H1 (cell line): ENCODE results near the gene MASP1. TPM values are rescaled to one million over a fixed set of nuclear protein-coding genes. Genes with fewer than 3 reads are reported as not detected.

Experiments used
- CTCF ChIA-PET: fragments of 300-600 bp; sonication (Branson Sonifier 250); formaldehyde crosslinking; loops from one replicate; lab custom pipeline; 2021; ENCODE audit not compliant: partially characterized antibody; lab: Charles Lee
- POLR2A ChIA-PET: fragments of 300-600 bp; sonication (Branson Sonifier 250); formaldehyde crosslinking; loops from one replicate; lab custom pipeline; 2021; ENCODE audit warnings: inconsistent platforms; ENCODE audit not compliant: partially characterized antibody; lab: Charles Lee
- DNase-seq, 2 experiments: peaks; one replicate each; pipeline versions ENCODE4 v3.0.0 to v3.0.0-alpha.2; 2010 to 2022; ENCODE audit warnings: low spot score in 2 of 2, low read depth in 1 of 2, mixed read lengths in 1 of 2
- FAIRE-seq: peaks from 2 replicates; lab custom pipeline; 2011; peaks lifted over from hg19 to GRCh38; lab: Jason Lieb, UNC
- H2AFZ ChIP-seq: 2 replicates; pipeline ENCODE4 v1.8.1; 2012; ENCODE audit warnings: low read length, inconsistent platforms
- H2AK5ac ChIP-seq: 2 replicates; pipeline ENCODE4 v1.6.1; 2013; ENCODE audit warnings: low read depth, low read length
- H2BK120ac ChIP-seq: replicated peaks from 2 replicates; pipeline ENCODE3; 2013; ENCODE audit warnings: low read depth, low read length, inconsistent platforms
- H2BK12ac ChIP-seq: 2 replicates; pipeline ENCODE4 v1.6.1; 2013; ENCODE audit warnings: low read depth, low read length
- H2BK15ac ChIP-seq: 2 replicates; pipeline ENCODE4 v1.6.1; 2013; ENCODE audit warnings: low read length
- H2BK20ac ChIP-seq: 2 replicates; pipeline ENCODE4 v1.6.1; 2013; ENCODE audit warnings: low read length
- H2BK5ac ChIP-seq: 2 replicates; pipeline ENCODE4 v1.6.1; 2013; ENCODE audit warnings: low read depth, low read length
- H3K14ac ChIP-seq: 2 replicates; pipeline ENCODE4 v1.6.1; 2013; ENCODE audit warnings: inconsistent platforms; ENCODE audit not compliant: insufficient read length
- H3K18ac ChIP-seq: 2 replicates; pipeline ENCODE4 v1.6.1; 2013; ENCODE audit warnings: low read length; ENCODE audit errors: extremely low read depth
- H3K23ac ChIP-seq: 2 replicates; pipeline ENCODE4 v1.6.1; 2013; ENCODE audit warnings: inconsistent platforms; ENCODE audit not compliant: insufficient read length
- H3K23me2 ChIP-seq: 2 replicates; pipeline ENCODE4 v1.6.1; 2013; ENCODE audit warnings: low read depth, low read length
- H3K27ac ChIP-seq: 2 replicates; pipeline ENCODE4 v1.6.1; 2011; ENCODE audit warnings: low read depth, low read length, inconsistent platforms
- H3K27me3 ChIP-seq, 4 experiments: replicated peaks in 1 of 4; 1 replicate in 1 of 4; 2 replicates in 3 of 4; pipeline versions ENCODE4 v1.6.1 to v1.8.1; 2011 to 2013; ENCODE audit warnings: low read length in 3 of 4, mild to moderate bottlenecking in 3 of 4, inconsistent platforms in 2 of 4, mixed read lengths in 2 of 4, moderate library complexity in 1 of 4; ENCODE audit not compliant: control insufficient read depth in 3 of 4, insufficient read depth in 3 of 4; ENCODE audit errors: extremely low read depth in 1 of 4
- H3K36me3 ChIP-seq, 4 experiments: 2 replicates each; pipeline versions ENCODE4 v1.6.1 to v1.8.1; 2011 to 2013; ENCODE audit warnings: mild to moderate bottlenecking in 4 of 4, low read length in 3 of 4, moderate library complexity in 2 of 4, control low read depth in 1 of 4, inconsistent platforms in 1 of 4; ENCODE audit not compliant: insufficient read depth in 4 of 4, control insufficient read depth in 2 of 4
- H3K4ac ChIP-seq: replicated peaks from 2 replicates; pipeline ENCODE3; 2013; ENCODE audit warnings: low read length, low read depth, mixed read lengths, inconsistent platforms; ENCODE audit not compliant: insufficient read length
- H3K4me1 ChIP-seq, 4 experiments: replicated peaks in 1 of 4; 1 replicate in 1 of 4; 2 replicates in 3 of 4; pipeline versions ENCODE4 v1.6.1 to v1.8.1; 2011 to 2013; ENCODE audit warnings: low read length in 3 of 4, inconsistent platforms in 2 of 4, mixed read lengths in 1 of 4; ENCODE audit not compliant: insufficient read depth in 4 of 4, control insufficient read depth in 3 of 4
- H3K4me2 ChIP-seq, 2 experiments: 2 replicates each; pipeline versions ENCODE4 v1.6.1 to v1.8.1; 2011 to 2013; ENCODE audit warnings: low read depth in 2 of 2, low read length in 2 of 2, control low read depth in 1 of 2, inconsistent platforms in 1 of 2, mild to moderate bottlenecking in 1 of 2; ENCODE audit not compliant: insufficient read depth in 1 of 2
- H3K4me3 ChIP-seq, 4 experiments: fragments of 200-600, 300-600 bp in 1 of 4; sonication (generic), shearing (Covaris generic), sonication (Bioruptor Twin) in 1 of 4; 2 replicates each; pipeline versions ENCODE4 v1.5.1 to v1.8.1; 2011 to 2016; ENCODE audit warnings: low read length in 4 of 4, low read depth in 3 of 4, control low read depth in 2 of 4, inconsistent platforms in 2 of 4, mild to moderate bottlenecking in 2 of 4, mixed read lengths in 1 of 4, moderate library complexity in 1 of 4; ENCODE audit not compliant: insufficient read depth in 2 of 4; ENCODE audit errors: extremely low read depth in 1 of 4
- H3K56ac ChIP-seq: replicated peaks from 2 replicates; pipeline ENCODE3; 2013; ENCODE audit warnings: low read depth, mild to moderate bottlenecking, mixed read lengths, low read length, inconsistent platforms; ENCODE audit not compliant: insufficient read length
- H3K79me1 ChIP-seq: 2 replicates; pipeline ENCODE4 v1.6.1; 2013; ENCODE audit warnings: low read depth, low read length, control low read depth
- H3K79me2 ChIP-seq, 2 experiments: 2 replicates each; pipeline versions ENCODE4 v1.6.1 to v1.8.1; 2012 to 2013; ENCODE audit warnings: low read length in 2 of 2, mild to moderate bottlenecking in 2 of 2, inconsistent platforms in 1 of 2; ENCODE audit not compliant: insufficient read depth in 2 of 2, control insufficient read depth in 1 of 2
- H3K9ac ChIP-seq, 4 experiments: replicated peaks in 1 of 4; 1 replicate in 1 of 4; 2 replicates in 3 of 4; pipeline versions ENCODE4 v1.6.1 to v1.8.1; 2011 to 2013; ENCODE audit warnings: low read depth in 3 of 4, low read length in 3 of 4, control low read depth in 2 of 4, mild to moderate bottlenecking in 2 of 4, moderate library complexity in 2 of 4, inconsistent platforms in 1 of 4; ENCODE audit errors: extremely low read depth in 1 of 4
- H3K9me3 ChIP-seq, 2 experiments: 2 replicates each; pipeline versions ENCODE4 v1.6.1 to v1.8.1; 2012 to 2013; ENCODE audit warnings: mild to moderate bottlenecking in 2 of 2, moderate library complexity in 2 of 2, control low read depth in 1 of 2, inconsistent platforms in 1 of 2, low read depth in 1 of 2, low read length in 1 of 2, mixed read lengths in 1 of 2; ENCODE audit not compliant: insufficient read depth in 2 of 2
- H4K20me1 ChIP-seq, 2 experiments: replicated peaks in 1 of 2; 2 replicates each; pipeline versions ENCODE3 to v1.8.1; 2011 to 2013; ENCODE audit warnings: inconsistent platforms in 2 of 2, low read length in 2 of 2, mild to moderate bottlenecking in 1 of 2; ENCODE audit not compliant: insufficient read depth in 2 of 2, control insufficient read depth in 1 of 2
- H4K5ac ChIP-seq: 2 replicates; pipeline ENCODE4 v1.6.1; 2013; ENCODE audit warnings: low read length, low read depth, mixed read lengths, inconsistent platforms; ENCODE audit not compliant: insufficient read length
- H4K8ac ChIP-seq: 2 replicates; pipeline ENCODE4 v1.8.0; 2013; ENCODE audit warnings: mild to moderate bottlenecking, moderate library complexity, low read length, inconsistent platforms; ENCODE audit not compliant: insufficient read depth; ENCODE audit errors: extremely low read depth
- H4K91ac ChIP-seq: replicated peaks from 2 replicates; pipeline ENCODE3; 2013; ENCODE audit warnings: low read length, mixed read lengths, inconsistent platforms; ENCODE audit not compliant: insufficient read length
- BRCA1 ChIP-seq: IDR thresholded peaks from 2 replicates; pipeline ENCODE4 v1.6.1; 2012; ENCODE audit warnings: low read depth, low read length, improper control_type of control experiment
- CHD1 ChIP-seq: IDR thresholded peaks from 2 replicates; pipeline ENCODE4 v1.6.1; 2012; ENCODE audit warnings: low read depth, low read length, improper control_type of control experiment
- CREB1 ChIP-seq: IDR thresholded peaks from 2 replicates; pipeline ENCODE4 v1.6.1; 2012; ENCODE audit warnings: inconsistent platforms
- E2F6 ChIP-seq: IDR thresholded peaks from 2 replicates; pipeline ENCODE4 v1.6.1; 2012; ENCODE audit warnings: inconsistent platforms
- KDM5A ChIP-seq: fragments of 200-600 bp; IDR thresholded peaks from 2 replicates; pipeline ENCODE4 v1.7.1; 2012; ENCODE audit warnings: mild to moderate bottlenecking, low read length, inconsistent platforms, mixed read lengths
- POLR2A ChIP-seq, 2 experiments: IDR thresholded peaks; 1 replicate in 1 of 2; 2 replicates in 1 of 2; pipeline ENCODE4 v1.6.1; 2011; ENCODE audit warnings: low read depth in 2 of 2, low read length in 2 of 2, mild to moderate bottlenecking in 2 of 2; ENCODE audit errors: control extremely low read depth in 1 of 2
- RFX5 ChIP-seq: IDR thresholded peaks from 2 replicates; pipeline ENCODE4 v1.6.1; 2011; ENCODE audit warnings: low read depth, low read length, improper control_type of control experiment, borderline replicate concordance
- WGBS, 2 experiments: shearing (Covaris generic) in 1 of 2; methylation state at CpG; one replicate each; pipeline versions ENCODE4 v1.1.6 to v1.1.7; 2013 to 2015; ENCODE audit warnings: low lambda C conversion rate in 2 of 2, mixed read lengths in 2 of 2, inconsistent platforms in 1 of 2, low coverage in 1 of 2, missing lambda C conversion rate in 1 of 2; ENCODE audit not compliant: insufficient replicate concordance in 2 of 2, insufficient coverage in 1 of 2, insufficient read length in 1 of 2; ENCODE audit errors: extremely low coverage in 1 of 2, missing lambda C conversion rate in 1 of 2; 5-methylcytosine and 5-hydroxymethylcytosine counted together
- polyA plus RNA-seq, 7 experiments: library from polyadenylated mRNA; depleted of rRNA in 3 of 7; stranded (reverse) in 5 of 7; unstranded in 2 of 7; fragments of >200 nt in 5 of 7; fragments of 200-250 nt in 2 of 7; gene quantifications; 1 replicate in 5 of 7; 2 replicates in 1 of 7; 4 replicates in 1 of 7; pipeline versions ENCODE4 v1.2.1 to v1.2.3, GENCODE V29; 2011 to 2013; ENCODE audit warnings: missing spikeins in 2 of 7, mixed read lengths in 2 of 7
- total RNA-seq: library from RNA; stranded (reverse); fragmentation: NEBNext Ultra II Directional; extraction: Animal tissue kit (Norgen Biotek cat#: 25700); gene quantifications from 2 replicates; pipeline ENCODE4 v1.2.1, GENCODE V29; 2021

MASP1 gene
- total and polyA plus RNA-seq, 2 of the 8 experiments (the other 6 are each of a cell fraction or from before 2014, with no cell fraction given), result 2.7 to 3.5 TPM

- peak overlapping the region; percentile 95 for H2AFZ ChIP-seq
- DNase-seq (peak in 1 of 2 experiments; percentile 60), FAIRE-seq (no peak)
- no peak overlapping the region for H3K27ac ChIP-seq
- no peak overlapping the region for H3K4ac ChIP-seq
- H3K23ac ChIP-seq, result no peak overlapping the region
- H3K27me3 ChIP-seq, result peaks cover 0 to 3% (median 0%) of the 10 kb centered on the region in 4 experiments; a peak in 3 of 7 replicates
- H3K9ac ChIP-seq, result peak overlapping the region in 3 of 4 experiments; percentile 9 to 52 (median 36); a peak in 3 of 7 replicates
- peak overlapping the region; percentile 80; the same call in 1 of the 2 replicates for H2BK20ac ChIP-seq
- H3K9me3 ChIP-seq, result no peaks in the 10 kb centered on the region
- no peak overlapping the region for H3K14ac ChIP-seq
- peak overlapping the region; percentile 73 for H2BK120ac ChIP-seq
- peak overlapping the region; percentile 86 for H3K18ac ChIP-seq
- 0 out of 2 replicates have a peak overlapping the region, but pooled peaks have one; percentile 76 for H2BK15ac ChIP-seq
- peak overlapping the region; percentile 74; the same call in 1 of the 2 replicates for H2BK5ac ChIP-seq
- H3K79me2 ChIP-seq, result no peaks in the 10 kb centered on the region
- no peaks in the 10 kb centered on the region for H3K36me3 ChIP-seq
- H2BK12ac ChIP-seq, result peak overlapping the region; percentile 77
- H2AK5ac ChIP-seq, result no peak overlapping the region
- CTCF ChIA-PET, result interaction anchor here (0.8 to 1.2 kb wide), 5 partner anchors 26 to 178 kb away, joined by 3 to 4 read pairs (median 3); no protein-coding TSS in a partner anchor
- no peak overlapping the region for H4K5ac ChIP-seq
- TF ChIP-seq POLR2A (IDR thresholded peaks at IDR 0.05; ENCODE audit: control extremely low read depth in 1 of 2, low read depth in 2 of 2, low read length in 2 of 2) (no peak), KDM5A (no peak), E2F6 (no peak), CREB1 (no peak), RFX5 (no peak), CHD1 (no peak), BRCA1 (no peak)
- no peak overlapping the region for H3K56ac ChIP-seq
- peak overlapping the region; percentile 70 for H4K91ac ChIP-seq
- H3K23me2 ChIP-seq, result peaks cover 9% of the 10 kb centered on the region
- no peaks in the 10 kb centered on the region for H3K79me1 ChIP-seq
- H4K8ac ChIP-seq, result no peak overlapping the region
- 8% methylated on average over 6 of the region's 6 CpGs; no CpG with 5 or more reads in 1 of the 2 experiments for WGBS, 2 experiments
- POLR2A ChIA-PET, result interaction anchor here (1.0 to 1.2 kb wide), 3 partner anchors 15 to 81 kb away, joined by 3 read pairs; no protein-coding TSS in a partner anchor
- peak overlapping the region; percentile 95 to 100 for H3K4me2 ChIP-seq
- H3K4me1 ChIP-seq, result peaks cover 3 to 16% (median 10%) of the 10 kb centered on the region in 4 experiments; a peak in 6 of 7 replicates
- H4K20me1 ChIP-seq, result no peaks in the 10 kb centered on the region
- peak overlapping the region; percentile 39 to 66 (median 59) for H3K4me3 ChIP-seq
Observed at GRCh38 chr3:187291001-187291511, 481 bp downstream of the MASP1 start.
